Measurements from ENCODE around the gene TRIM72. TPM values are rescaled to one million over a fixed set of nuclear protein-coding genes. Genes with fewer than 3 reads are reported as not detected.

Gene TRIM72
- total and polyA plus RNA-seq, 9 of the 15 experiments (the other 6 are each of a cell fraction or from before 2014, with no cell fraction given), result under 0.01 TPM; not detected in 8

DNA sequence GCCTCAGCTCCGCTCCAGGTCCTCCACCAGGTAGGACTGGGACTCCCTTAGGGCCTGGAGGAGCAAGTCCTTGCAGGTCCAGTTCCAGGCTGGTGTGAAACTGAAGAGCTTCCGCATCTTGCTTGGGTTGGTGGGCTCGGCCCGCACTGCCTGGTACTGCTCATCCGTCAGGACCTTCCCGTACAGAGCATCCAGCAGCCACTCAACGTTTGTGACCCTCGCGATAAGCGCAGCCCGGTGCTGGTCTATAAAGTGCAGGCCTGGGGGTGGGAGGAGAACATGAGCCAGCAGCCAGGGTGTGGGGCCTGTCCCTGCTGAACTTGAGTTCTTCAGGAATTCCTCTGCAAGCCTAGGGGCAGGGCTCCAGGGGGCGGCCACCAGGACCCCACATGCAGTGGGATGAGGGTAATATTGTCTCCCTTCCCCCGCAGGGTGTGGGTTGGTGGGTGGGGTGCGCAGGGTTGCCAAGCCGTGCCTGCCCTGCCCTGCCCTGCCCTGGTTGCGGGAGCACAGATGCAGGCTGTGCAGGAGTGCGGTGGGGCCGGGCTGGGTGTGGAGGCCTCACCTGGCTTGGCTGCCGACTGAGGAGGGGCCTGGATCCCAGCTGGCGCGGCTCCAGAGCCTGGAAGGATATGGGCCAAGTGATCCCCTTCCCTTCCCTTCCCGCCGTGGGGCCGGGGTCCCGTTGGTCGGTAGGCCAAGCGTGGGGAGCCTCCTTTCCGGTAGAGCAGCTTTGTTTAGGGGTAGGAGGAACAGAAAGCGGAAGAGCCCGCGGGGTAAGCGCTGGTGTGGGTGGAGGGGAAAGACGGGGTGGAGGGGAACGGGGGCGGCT is 12.1 kb upstream of the TRIM72 start:
- POLR2A ChIA-PET, result interaction anchor here (0.6 to 6.2 kb wide), 14 partner anchors 8 to 199 kb away, joined by 3 to 33 read pairs (median 6); partner anchors contain the start of genes FUS, PYDC1 and TRIM72
- peak overlapping the region; percentile 13 to 91; a peak in 3 of 4 replicates for H3K9ac ChIP-seq (ENCODE audit: insufficient read depth in 1 of 2, low read depth in 2 of 2, low read length in 2 of 2)
- no peaks in the 10 kb centered on the region; a peak in 2 of 5 replicates for H3K27me3 ChIP-seq (ENCODE audit: control insufficient read depth in 2 of 2, insufficient read depth in 2 of 2, low read length in 2 of 2)
- H3K9me3 ChIP-seq (replicated peaks; ENCODE audit: control insufficient read depth, insufficient read depth, low read depth, low read length), result no peaks in the 10 kb centered on the region
- peak overlapping the region; percentile 77 for H3K4me2 ChIP-seq (ENCODE audit: insufficient read depth, low read length)
- H3K9me1 ChIP-seq (ENCODE audit: control insufficient read depth, insufficient read depth, low read length), result no peaks in the 10 kb centered on the region
- H3K4me3 ChIP-seq, result peak overlapping the region; percentile 45
- intact Hi-C loops (cut with micrococcal nuclease) (loop anchor here (2.0 to 10.0 kb wide), 4 partner anchors 51 to 663 kb away; no protein-coding TSS in a partner anchor), in situ Hi-C loops (cut with MboI) (loop anchor here (5.0 kb wide), 1 partner anchor 91 kb away; no protein-coding TSS in a partner anchor)
- H2AFZ ChIP-seq (ENCODE audit: low read depth, low read length), result peak overlapping the region; percentile 84
- BruUV-seq (replicated peaks), result TSS peak; percentile 73
- 20% methylated on average over 27 of the region's 35 CpGs for WGBS (ENCODE audit: insufficient coverage, low coverage, missing lambda C conversion rate)
- FAIRE-seq, result no peak
- no peak overlapping the region for H3K27ac ChIP-seq (ENCODE audit: extremely low read depth, low read depth, low read length)
- peak; percentile 52 for ATAC-seq
- peak; percentile 37 to 68 (median 56) for DNase-seq (ENCODE audit: extremely low read depth in 1 of 4, low spot score in 3 of 4)
- H3K4me1 ChIP-seq (replicated peaks in 1 of 2; ENCODE audit: control insufficient read depth in 2 of 2, insufficient read depth in 2 of 2, low read length in 2 of 2), result peaks cover 18 to 33% of the 10 kb centered on the region in 2 experiments
- peaks cover 6% of the 10 kb centered on the region; the same call in 2 of the 3 replicates for H3K36me3 ChIP-seq (ENCODE audit: control insufficient read depth, insufficient read depth, low read length)
- CTCF ChIA-PET (ENCODE audit: low intra/inter-chr PET ratio), result no interaction called here
- peaks cover 15% of the 10 kb centered on the region for H4K20me1 ChIP-seq (replicated peaks; ENCODE audit: control insufficient read depth, insufficient read depth, low read length)
- no peaks in the 10 kb centered on the region for H3K79me2 ChIP-seq (ENCODE audit: control insufficient read depth, insufficient read depth, low read length)
- TF ChIP-seq, protein P1, sequence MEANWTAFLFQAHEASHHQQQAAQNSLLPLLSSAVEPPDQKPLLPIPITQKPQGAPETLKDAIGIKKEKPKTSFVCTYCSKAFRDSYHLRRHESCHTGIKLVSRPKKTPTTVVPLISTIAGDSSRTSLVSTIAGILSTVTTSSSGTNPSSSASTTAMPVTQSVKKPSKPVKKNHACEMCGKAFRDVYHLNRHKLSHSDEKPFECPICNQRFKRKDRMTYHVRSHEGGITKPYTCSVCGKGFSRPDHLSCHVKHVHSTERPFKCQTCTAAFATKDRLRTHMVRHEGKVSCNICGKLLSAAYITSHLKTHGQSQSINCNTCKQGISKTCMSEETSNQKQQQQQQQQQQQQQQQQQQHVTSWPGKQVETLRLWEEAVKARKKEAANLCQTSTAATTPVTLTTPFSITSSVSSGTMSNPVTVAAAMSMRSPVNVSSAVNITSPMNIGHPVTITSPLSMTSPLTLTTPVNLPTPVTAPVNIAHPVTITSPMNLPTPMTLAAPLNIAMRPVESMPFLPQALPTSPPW (CRISPR knock-in tag; IDR thresholded peaks at IDR 0.05), result 0 out of 2 replicates have a peak, but pooled peaks have one; percentile 46
- TF ChIP-seq, protein P2, sequence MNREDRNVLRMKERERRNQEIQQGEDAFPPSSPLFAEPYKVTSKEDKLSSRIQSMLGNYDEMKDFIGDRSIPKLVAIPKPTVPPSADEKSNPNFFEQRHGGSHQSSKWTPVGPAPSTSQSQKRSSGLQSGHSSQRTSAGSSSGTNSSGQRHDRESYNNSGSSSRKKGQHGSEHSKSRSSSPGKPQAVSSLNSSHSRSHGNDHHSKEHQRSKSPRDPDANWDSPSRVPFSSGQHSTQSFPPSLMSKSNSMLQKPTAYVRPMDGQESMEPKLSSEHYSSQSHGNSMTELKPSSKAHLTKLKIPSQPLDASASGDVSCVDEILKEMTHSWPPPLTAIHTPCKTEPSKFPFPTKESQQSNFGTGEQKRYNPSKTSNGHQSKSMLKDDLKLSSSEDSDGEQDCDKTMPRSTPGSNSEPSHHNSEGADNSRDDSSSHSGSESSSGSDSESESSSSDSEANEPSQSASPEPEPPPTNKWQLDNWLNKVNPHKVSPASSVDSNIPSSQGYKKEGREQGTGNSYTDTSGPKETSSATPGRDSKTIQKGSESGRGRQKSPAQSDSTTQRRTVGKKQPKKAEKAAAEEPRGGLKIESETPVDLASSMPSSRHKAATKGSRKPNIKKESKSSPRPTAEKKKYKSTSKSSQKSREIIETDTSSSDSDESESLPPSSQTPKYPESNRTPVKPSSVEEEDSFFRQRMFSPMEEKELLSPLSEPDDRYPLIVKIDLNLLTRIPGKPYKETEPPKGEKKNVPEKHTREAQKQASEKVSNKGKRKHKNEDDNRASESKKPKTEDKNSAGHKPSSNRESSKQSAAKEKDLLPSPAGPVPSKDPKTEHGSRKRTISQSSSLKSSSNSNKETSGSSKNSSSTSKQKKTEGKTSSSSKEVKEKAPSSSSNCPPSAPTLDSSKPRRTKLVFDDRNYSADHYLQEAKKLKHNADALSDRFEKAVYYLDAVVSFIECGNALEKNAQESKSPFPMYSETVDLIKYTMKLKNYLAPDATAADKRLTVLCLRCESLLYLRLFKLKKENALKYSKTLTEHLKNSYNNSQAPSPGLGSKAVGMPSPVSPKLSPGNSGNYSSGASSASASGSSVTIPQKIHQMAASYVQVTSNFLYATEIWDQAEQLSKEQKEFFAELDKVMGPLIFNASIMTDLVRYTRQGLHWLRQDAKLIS (CRISPR knock-in tag; IDR thresholded peaks at IDR 0.05), result 0 out of 2 replicates have a peak, but pooled peaks have one; percentile 72
- TF ChIP-seq SMC3 (conservative IDR thresholded peaks at IDR 0.05; ENCODE audit: insufficient read depth, low read depth, low read length) (0 out of 2 replicates have a peak, but pooled peaks have one; percentile 9), POLR2AphosphoS2 (IDR thresholded peaks at IDR 0.05; ENCODE audit: low read length) (no peak), SIRT6 (IDR thresholded peaks at IDR 0.05; ENCODE audit: low read depth, low read length) (no peak), SRF (CRISPR knock-in tag; IDR thresholded peaks at IDR 0.05) (no peak), MCM3 (IDR thresholded peaks at IDR 0.05) (no peak), CHD4 (IDR thresholded peaks at IDR 0.05; ENCODE audit: insufficient read depth, insufficient replicate concordance, low read depth, low read length, poor library complexity, severe bottlenecking) (no peak), SAP30 (IDR thresholded peaks at IDR 0.05; ENCODE audit: borderline replicate concordance, insufficient read depth, low read depth, low read length, poor library complexity, severe bottlenecking) (peak; percentile 24), GATAD2B (IDR thresholded peaks at IDR 0.05; ENCODE audit: borderline replicate concordance) (no peak), ZNF57 (CRISPR knock-in tag; IDR thresholded peaks at IDR 0.05) (no peak)
- TF ChIP-seq, protein P3, sequence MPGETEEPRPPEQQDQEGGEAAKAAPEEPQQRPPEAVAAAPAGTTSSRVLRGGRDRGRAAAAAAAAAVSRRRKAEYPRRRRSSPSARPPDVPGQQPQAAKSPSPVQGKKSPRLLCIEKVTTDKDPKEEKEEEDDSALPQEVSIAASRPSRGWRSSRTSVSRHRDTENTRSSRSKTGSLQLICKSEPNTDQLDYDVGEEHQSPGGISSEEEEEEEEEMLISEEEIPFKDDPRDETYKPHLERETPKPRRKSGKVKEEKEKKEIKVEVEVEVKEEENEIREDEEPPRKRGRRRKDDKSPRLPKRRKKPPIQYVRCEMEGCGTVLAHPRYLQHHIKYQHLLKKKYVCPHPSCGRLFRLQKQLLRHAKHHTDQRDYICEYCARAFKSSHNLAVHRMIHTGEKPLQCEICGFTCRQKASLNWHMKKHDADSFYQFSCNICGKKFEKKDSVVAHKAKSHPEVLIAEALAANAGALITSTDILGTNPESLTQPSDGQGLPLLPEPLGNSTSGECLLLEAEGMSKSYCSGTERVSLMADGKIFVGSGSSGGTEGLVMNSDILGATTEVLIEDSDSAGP (CRISPR knock-in tag; IDR thresholded peaks at IDR 0.05), result 0 out of 2 replicates have a peak, but pooled peaks have one; percentile 30

All from K562 (cell line).